ENCODE measurements around the gene ATP10D. TPM values are rescaled to one million over a fixed set of nuclear protein-coding genes. Genes with fewer than 3 reads are reported as not detected.
A peak's percentile ranks its signal among the peaks of the same experiment; 100 is the strongest.

Gene ATP10D
- total RNA-seq, 1 experiment from 2014 or later, result 13.8 TPM

GRCh38 chr4:47531241-47531953 is 46.3 kb downstream of the ATP10D start:
- CTCF ChIA-PET, result no interaction called here
- H3K36me3 Mint-ChIP-seq (ENCODE audit: insufficient read depth, unreplicated experiment), result no peaks in the 10 kb centered on the region
- peak overlapping the region; percentile 28 for H3K27ac Mint-ChIP-seq (ENCODE audit: unreplicated experiment)
- no peak for DNase-seq
- TF ChIP-seq, protein P1, sequence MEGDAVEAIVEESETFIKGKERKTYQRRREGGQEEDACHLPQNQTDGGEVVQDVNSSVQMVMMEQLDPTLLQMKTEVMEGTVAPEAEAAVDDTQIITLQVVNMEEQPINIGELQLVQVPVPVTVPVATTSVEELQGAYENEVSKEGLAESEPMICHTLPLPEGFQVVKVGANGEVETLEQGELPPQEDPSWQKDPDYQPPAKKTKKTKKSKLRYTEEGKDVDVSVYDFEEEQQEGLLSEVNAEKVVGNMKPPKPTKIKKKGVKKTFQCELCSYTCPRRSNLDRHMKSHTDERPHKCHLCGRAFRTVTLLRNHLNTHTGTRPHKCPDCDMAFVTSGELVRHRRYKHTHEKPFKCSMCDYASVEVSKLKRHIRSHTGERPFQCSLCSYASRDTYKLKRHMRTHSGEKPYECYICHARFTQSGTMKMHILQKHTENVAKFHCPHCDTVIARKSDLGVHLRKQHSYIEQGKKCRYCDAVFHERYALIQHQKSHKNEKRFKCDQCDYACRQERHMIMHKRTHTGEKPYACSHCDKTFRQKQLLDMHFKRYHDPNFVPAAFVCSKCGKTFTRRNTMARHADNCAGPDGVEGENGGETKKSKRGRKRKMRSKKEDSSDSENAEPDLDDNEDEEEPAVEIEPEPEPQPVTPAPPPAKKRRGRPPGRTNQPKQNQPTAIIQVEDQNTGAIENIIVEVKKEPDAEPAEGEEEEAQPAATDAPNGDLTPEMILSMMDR (IDR thresholded peaks at IDR 0.05; ENCODE audit: unreplicated experiment), result no peak
- no TSS peak for BruUV-seq (replicated peaks)
- H3K27me3 Mint-ChIP-seq (ENCODE audit: unreplicated experiment), result no peaks in the 10 kb centered on the region
- intact Hi-C loops (cut with micrococcal nuclease; ENCODE audit: unreplicated experiment), result loop anchor here (2.0 kb wide), 1 partner anchor 21 kb away; no protein-coding TSS in a partner anchor
- no peaks in the 10 kb centered on the region for H3K9me3 Mint-ChIP-seq (ENCODE audit: low read depth, unreplicated experiment)
- H3K4me3 Mint-ChIP-seq (ENCODE audit: low read depth, unreplicated experiment), result no peak overlapping the region
- H3K4me1 Mint-ChIP-seq (ENCODE audit: low read depth, unreplicated experiment), result peaks cover 12% of the 10 kb centered on the region

DNA sequence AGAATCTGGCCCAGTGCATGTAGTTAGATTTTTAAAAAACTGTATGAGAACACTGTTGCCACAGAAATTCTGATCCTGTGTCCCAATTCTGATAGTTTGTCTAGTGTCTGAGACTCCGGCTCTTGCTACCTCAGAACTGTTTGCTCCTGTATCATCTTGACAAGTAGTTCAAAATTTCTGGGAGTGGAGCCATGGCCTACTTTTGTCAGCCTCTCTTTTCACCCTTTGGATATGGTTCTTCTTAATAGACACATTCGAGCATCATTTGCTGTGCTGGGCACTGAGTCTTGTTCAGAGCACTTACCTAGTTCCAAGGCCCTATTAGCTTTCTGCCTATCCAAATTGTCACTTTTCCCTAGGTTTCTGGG is 46.9 kb downstream of the ATP10D start:
- Mint-ChIP-seq H3K36me3 (ENCODE audit: insufficient read depth, unreplicated experiment) (no peaks in the 10 kb centered on the region), H3K9me3 (ENCODE audit: low read depth, unreplicated experiment) (no peaks in the 10 kb centered on the region), H3K4me3 (ENCODE audit: low read depth, unreplicated experiment) (no peak overlapping the region), H3K27me3 (ENCODE audit: unreplicated experiment) (no peaks in the 10 kb centered on the region), H3K4me1 (ENCODE audit: low read depth, unreplicated experiment) (peaks cover 12% of the 10 kb centered on the region), H3K27ac (ENCODE audit: unreplicated experiment) (peak overlapping the region; percentile 41)
- intact Hi-C loops (cut with micrococcal nuclease; ENCODE audit: unreplicated experiment), result loop anchor here (2.0 kb wide), 1 partner anchor 21 kb away; no protein-coding TSS in a partner anchor
- no TSS peak for BruUV-seq (replicated peaks)
- DNase-seq, result no peak
- TF ChIP-seq, protein P1 (IDR thresholded peaks at IDR 0.05; ENCODE audit: unreplicated experiment), result no peak
- CTCF ChIA-PET, result no interaction called here

DNA sequence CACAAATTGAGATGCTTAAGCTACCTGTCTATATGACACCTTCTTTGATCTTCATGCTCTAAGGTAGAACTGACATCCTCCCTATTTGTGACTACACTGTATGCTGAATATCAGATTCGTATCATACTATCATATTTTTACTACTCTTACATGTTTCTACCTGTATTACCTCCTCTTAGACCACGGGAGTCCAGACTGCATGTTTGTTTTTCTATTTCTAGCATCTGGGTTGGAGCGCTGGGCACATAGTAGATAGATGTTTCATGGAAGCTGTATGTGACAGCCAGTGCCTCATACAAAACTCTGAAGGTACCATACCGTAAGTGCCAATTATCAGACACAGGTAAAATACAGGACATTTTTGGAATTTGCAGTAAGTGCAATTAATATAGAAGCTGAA is 47.6 kb downstream of the ATP10D start:
- no peaks in the 10 kb centered on the region for H3K9me3 Mint-ChIP-seq (ENCODE audit: low read depth, unreplicated experiment)

GRCh38 chr4:47533689-47534347 is 48.7 kb downstream of the ATP10D start:
- intact Hi-C loops (cut with micrococcal nuclease; ENCODE audit: unreplicated experiment), result no loop called here
- H3K9me3 Mint-ChIP-seq (ENCODE audit: low read depth, unreplicated experiment), result no peaks in the 10 kb centered on the region
- H3K27me3 Mint-ChIP-seq (ENCODE audit: unreplicated experiment), result no peaks in the 10 kb centered on the region
- no TSS peak for BruUV-seq (replicated peaks)
- TF ChIP-seq, protein P1 (IDR thresholded peaks at IDR 0.05; ENCODE audit: unreplicated experiment), result no peak
- H3K27ac Mint-ChIP-seq (ENCODE audit: unreplicated experiment), result no peak overlapping the region
- H3K4me3 Mint-ChIP-seq (ENCODE audit: low read depth, unreplicated experiment), result no peak overlapping the region
- peaks cover 12% of the 10 kb centered on the region for H3K4me1 Mint-ChIP-seq (ENCODE audit: low read depth, unreplicated experiment)
- DNase-seq, result no peak
- no peaks in the 10 kb centered on the region for H3K36me3 Mint-ChIP-seq (ENCODE audit: insufficient read depth, unreplicated experiment)
- CTCF ChIA-PET, result no interaction called here

More for the DNA sequence above, 47.6 kb downstream of the ATP10D start:
- H3K4me1 Mint-ChIP-seq (ENCODE audit: low read depth, unreplicated experiment), result peaks cover 12% of the 10 kb centered on the region
- CTCF ChIA-PET, result no interaction called here
- no peak for DNase-seq
- no peaks in the 10 kb centered on the region for H3K27me3 Mint-ChIP-seq (ENCODE audit: unreplicated experiment)
- peak overlapping the region; percentile 41 for H3K27ac Mint-ChIP-seq (ENCODE audit: unreplicated experiment)
- no peaks in the 10 kb centered on the region for H3K36me3 Mint-ChIP-seq (ENCODE audit: insufficient read depth, unreplicated experiment)
- TF ChIP-seq, protein P1 (IDR thresholded peaks at IDR 0.05; ENCODE audit: unreplicated experiment), result no peak
- intact Hi-C loops (cut with micrococcal nuclease; ENCODE audit: unreplicated experiment), result no loop called here
- H3K4me3 Mint-ChIP-seq (ENCODE audit: low read depth, unreplicated experiment), result no peak overlapping the region
- BruUV-seq (replicated peaks), result no TSS peak

Measured in Calu3 (cell line).